GM12872 (cell line): ENCODE data around the gene CACNB4.

Experiments used
- TF ChIP-seq, protein P1 (sequence below): IDR thresholded peaks from 3 replicates; pipeline ENCODE4 v1.5.1; 2011; ENCODE audit warnings: low read depth, mild to moderate bottlenecking, low read length, moderate library complexity; ENCODE audit not compliant: insufficient read depth

Gene CACNB4

DNA sequence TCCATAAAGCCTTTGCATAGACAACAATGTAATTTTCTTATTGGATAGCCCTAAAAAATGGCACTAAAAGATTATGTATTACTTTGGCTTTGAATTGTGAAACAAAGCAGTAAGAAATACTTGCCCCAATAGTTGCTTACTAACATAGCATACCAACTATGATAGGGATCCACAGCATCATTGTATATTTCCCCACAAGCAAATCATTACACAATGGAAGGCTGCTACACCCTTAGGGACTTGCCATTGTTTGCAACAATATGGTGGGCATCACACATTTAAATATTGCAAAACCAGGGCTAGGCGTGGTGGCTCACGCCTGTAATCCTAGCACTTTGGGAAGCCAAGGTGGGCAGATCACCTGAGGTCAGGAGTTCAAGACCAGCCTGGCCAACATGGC lies 74.4 kb downstream of the CACNB4 start:
- TF ChIP-seq, protein P1, sequence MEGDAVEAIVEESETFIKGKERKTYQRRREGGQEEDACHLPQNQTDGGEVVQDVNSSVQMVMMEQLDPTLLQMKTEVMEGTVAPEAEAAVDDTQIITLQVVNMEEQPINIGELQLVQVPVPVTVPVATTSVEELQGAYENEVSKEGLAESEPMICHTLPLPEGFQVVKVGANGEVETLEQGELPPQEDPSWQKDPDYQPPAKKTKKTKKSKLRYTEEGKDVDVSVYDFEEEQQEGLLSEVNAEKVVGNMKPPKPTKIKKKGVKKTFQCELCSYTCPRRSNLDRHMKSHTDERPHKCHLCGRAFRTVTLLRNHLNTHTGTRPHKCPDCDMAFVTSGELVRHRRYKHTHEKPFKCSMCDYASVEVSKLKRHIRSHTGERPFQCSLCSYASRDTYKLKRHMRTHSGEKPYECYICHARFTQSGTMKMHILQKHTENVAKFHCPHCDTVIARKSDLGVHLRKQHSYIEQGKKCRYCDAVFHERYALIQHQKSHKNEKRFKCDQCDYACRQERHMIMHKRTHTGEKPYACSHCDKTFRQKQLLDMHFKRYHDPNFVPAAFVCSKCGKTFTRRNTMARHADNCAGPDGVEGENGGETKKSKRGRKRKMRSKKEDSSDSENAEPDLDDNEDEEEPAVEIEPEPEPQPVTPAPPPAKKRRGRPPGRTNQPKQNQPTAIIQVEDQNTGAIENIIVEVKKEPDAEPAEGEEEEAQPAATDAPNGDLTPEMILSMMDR, result no peak

DNA sequence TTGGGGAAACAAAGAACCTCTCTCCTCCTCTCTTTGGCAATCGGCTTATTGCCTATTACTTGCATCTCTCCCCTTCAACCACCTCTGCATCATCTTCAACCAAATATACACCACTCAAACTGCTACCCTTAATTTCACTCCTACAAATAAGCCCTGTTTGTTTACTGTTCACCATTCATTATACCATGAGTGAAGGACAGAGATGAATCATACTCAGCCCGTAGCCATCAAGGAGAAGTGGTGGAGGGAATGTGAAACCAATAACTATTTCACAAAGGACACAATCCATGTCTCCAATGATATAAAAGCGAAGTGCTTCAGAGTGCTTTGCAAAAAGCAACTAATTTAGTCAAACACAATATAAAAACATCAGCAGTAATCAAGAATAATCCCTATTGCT lies 76.8 kb downstream of the CACNB4 start:
- TF ChIP-seq, protein P1, result no peak

DNA sequence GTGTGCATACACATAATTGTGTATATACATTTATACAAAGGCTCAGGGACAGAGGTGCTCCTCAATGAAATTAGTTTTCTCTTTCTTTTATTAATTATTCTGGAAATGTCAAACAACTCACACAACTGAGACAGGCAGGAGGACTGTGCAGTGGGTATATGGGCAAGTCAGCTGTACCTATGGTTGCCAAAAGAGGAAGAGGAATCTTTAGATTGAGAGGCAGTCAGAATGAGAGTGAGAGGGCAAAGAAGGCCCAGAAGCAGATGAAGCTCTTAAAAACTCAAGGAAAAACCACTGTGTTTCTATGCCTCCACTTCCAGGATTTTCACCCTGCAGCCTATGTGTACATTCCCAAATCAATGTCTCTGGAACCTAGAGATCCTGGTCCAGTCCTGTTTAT lies 79.1 kb downstream of the CACNB4 start:
- TF ChIP-seq, protein P1, result no peak

DNA sequence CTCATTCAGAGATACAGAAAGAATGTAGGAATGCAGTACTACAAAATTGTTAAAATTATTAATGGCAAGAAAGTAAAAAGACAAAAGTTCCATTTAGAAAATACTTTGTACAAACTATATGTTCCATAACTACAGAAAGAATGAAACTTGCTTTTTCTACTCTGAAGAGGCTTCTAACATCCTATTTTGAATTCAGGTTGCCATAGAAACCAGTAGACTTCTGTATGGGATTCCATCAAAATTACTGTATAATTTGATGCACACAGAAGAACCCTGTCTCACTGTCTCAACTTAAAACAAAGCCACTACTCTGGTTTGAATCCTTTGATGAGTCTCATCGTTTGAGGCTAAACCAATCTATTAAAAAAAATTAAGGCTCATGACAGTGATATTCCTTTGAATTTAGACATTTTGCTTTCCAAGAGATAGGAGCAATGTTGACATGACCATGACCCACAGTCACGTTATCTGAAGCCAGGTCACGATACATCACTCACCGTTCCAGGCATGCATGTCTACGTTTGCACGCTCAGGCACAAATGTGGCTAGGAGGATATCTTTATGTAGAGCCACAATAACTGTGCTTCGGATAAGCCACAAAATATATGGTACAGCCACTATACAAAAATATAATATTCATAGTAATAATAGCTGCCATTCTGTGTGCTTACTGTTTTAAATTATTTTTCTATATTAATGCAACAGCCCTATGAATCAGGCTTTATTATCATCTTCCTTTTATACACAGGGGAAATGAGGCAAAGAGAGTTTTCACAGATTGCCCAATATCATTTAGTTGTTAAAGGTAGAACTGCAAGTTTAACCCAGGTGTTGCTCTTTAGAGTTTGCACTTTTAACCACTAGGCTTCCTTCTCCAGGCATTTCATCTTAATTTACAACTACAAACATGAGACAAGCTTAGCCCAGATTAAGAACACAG lies 82.4 kb downstream of the CACNB4 start:
- TF ChIP-seq, protein P1, result no peak

DNA sequence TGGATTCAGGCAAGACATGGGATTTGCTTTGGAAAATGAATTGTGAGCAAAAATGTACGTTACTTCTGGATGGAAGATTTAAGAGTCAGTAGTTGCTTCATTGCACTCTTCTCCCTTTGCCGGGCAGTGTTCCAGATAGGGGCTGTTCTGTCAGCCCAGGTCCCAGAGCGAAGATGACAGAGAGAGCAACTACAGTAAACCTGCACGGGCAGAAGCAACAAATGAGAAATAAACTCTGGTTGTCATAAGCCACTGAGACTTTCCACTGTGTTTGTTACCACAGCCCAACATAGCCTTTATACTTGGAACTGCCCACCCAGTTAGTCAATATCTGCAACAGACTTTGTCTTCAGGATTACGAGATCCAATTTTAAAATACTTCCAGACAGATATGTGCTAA lies 83.3 kb downstream of the CACNB4 start:
- TF ChIP-seq, protein P1, result no peak

DNA sequence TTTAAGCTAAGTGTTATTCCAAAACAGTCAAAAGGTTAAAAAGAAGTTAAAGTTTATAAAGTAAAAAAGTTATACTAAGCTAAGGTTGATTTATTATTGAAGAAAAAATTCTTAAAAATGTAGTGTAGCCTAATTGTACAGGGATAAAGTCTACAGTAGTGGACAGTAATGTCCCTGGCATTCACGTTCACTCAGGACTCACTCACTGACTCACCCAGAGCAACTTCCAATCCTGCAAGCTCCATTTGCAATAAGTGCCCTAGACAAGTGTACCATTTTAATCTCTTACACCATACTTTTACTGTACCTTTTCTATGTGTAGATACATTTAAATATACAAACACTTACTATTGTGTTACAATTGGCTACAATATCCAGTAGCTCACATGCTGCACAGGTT lies 86.1 kb downstream of the CACNB4 start:
- TF ChIP-seq, protein P1, result no peak

DNA sequence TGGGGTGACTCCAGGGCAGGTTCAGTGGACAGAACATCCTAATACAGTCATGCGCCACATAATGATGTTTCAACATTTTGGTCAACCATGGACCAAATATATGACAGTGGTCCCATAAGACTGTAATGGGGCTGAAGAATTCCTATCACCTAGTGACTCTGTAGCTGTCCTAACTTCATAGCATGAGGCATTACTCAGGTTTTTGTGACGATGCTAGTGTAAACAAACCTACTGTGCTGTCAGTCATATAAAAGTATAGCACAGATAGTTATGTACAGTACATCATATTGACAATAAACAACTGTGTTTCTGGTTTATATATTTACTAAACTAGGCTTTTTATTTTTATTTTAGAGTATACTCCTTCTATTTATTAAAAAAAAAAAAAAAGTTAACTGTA lies 87.1 kb downstream of the CACNB4 start:
- TF ChIP-seq, protein P1, result no peak
